Loucy (cell line): ENCODE data around the gene MRPS31.

Experiments used
- H2AFZ ChIP-seq: fragments of 200-600 bp; sonication (generic); 2 replicates; pipeline ENCODE4 v1.6.0; 2016; ENCODE audit warnings: antibody characterized with exemption, mild to moderate bottlenecking, low read length, moderate library complexity
- H3F3A ChIP-seq: fragments of 200-600 bp; 2 replicates; pipeline ENCODE4 v1.6.0; 2016; ENCODE audit warnings: antibody characterized with exemption, low read depth, mild to moderate bottlenecking
- H3K27me3 ChIP-seq: fragments of 200-600 bp; sonication (generic); 2 replicates; pipeline ENCODE4 v1.6.1; 2014; ENCODE audit warnings: low read length, mild to moderate bottlenecking; ENCODE audit not compliant: insufficient read depth, poor library complexity, severe bottlenecking
- H3K36me3 ChIP-seq: fragments of 200-600 bp; sonication (generic); 2 replicates; pipeline ENCODE4 v1.6.1; 2016; ENCODE audit warnings: low read length; ENCODE audit not compliant: insufficient read depth
- H3K4me1 ChIP-seq: fragments of 200-600 bp; sonication (generic); 2 replicates; pipeline ENCODE4 v1.5.1; 2014; ENCODE audit warnings: low read length, mild to moderate bottlenecking; ENCODE audit not compliant: insufficient read depth, poor library complexity, severe bottlenecking
- H3K4me2 ChIP-seq: fragments of 200-600 bp; sonication (generic); 2 replicates; pipeline ENCODE4 v1.6.0; 2014; ENCODE audit warnings: antibody characterized with exemption, low read length, low read depth, mild to moderate bottlenecking; ENCODE audit not compliant: poor library complexity, severe bottlenecking
- H3K4me3 ChIP-seq: fragments of 200-600 bp; sonication (generic); 2 replicates; pipeline ENCODE4 v1.5.1; 2014; ENCODE audit warnings: low read length, mild to moderate bottlenecking, mixed read lengths; ENCODE audit not compliant: poor library complexity, severe bottlenecking
- H3K79me2 ChIP-seq: fragments of 200-600 bp; sonication (generic); 2 replicates; pipeline ENCODE4 v1.6.1; 2014; ENCODE audit warnings: low read length; ENCODE audit not compliant: insufficient read depth
- H3K9ac ChIP-seq: fragments of 200-600 bp; sonication (generic); 2 replicates; pipeline ENCODE4 v1.6.0; 2014; ENCODE audit warnings: mild to moderate bottlenecking, low read depth, low read length, moderate library complexity; ENCODE audit not compliant: poor library complexity, severe bottlenecking
- H3K9me2 ChIP-seq: fragments of 200-600 bp; sonication (generic); replicated peaks from 2 replicates; pipeline ENCODE4 v1.6.1; 2016; ENCODE audit warnings: low read depth, low read length, mixed read lengths
- H3K9me3 ChIP-seq: fragments of 200-600 bp; sonication (generic); 2 replicates; pipeline ENCODE4 v1.6.1; 2014; ENCODE audit warnings: mild to moderate bottlenecking, antibody characterized with exemption, low read length, low read depth; ENCODE audit not compliant: insufficient read depth
- H4K20me1 ChIP-seq: fragments of 200-600 bp; sonication (generic); 2 replicates; pipeline ENCODE4 v1.6.0; 2014; ENCODE audit warnings: antibody characterized with exemption, low read length, mild to moderate bottlenecking; ENCODE audit not compliant: insufficient read depth, poor library complexity, severe bottlenecking
- CTCF ChIP-seq: fragments of 200-600 bp; sonication (generic); conservative IDR thresholded peaks from 2 replicates; pipeline ENCODE4 v1.5.1; 2014; ENCODE audit warnings: mild to moderate bottlenecking, antibody characterized with exemption, low read length
- EZH2phosphoT487 ChIP-seq: fragments of 200-600 bp; IDR thresholded peaks from 2 replicates; pipeline ENCODE4 v1.6.1; 2018; ENCODE audit warnings: antibody characterized with exemption, mild to moderate bottlenecking, moderate library complexity, borderline replicate concordance

The MRPS31 gene

GRCh38 chr13:40770934-40771618, at the start of gene MRPS31:
TSS of gene MRPS31 (minus strand) at chr13:40771190. CDS start at chr13:40771136, 54 bp downstream.
- Histone ChIP-seq H3K27me3 (no peaks in the 10 kb centered on the region), H2AFZ (peak within 1 kb of the TSS; percentile 94), H3K9ac (peak within 1 kb of the TSS; percentile 83), H3F3A (no peaks in the 10 kb centered on the region), H3K4me1 (peaks cover 15% of the 10 kb centered on the region), H3K4me2 (peak within 1 kb of the TSS; percentile 99), H3K9me2 (no peaks in the 10 kb centered on the region), H3K4me3 (peak within 1 kb of the TSS; percentile 83), H3K79me2 (peaks cover 26% of the 10 kb centered on the region), H3K36me3 (no peaks in the 10 kb centered on the region), H4K20me1 (peaks cover 8% of the 10 kb centered on the region), H3K9me3 (no peaks in the 10 kb centered on the region)
- TF ChIP-seq CTCF (no peak), EZH2phosphoT487 (no peak)

DNA sequence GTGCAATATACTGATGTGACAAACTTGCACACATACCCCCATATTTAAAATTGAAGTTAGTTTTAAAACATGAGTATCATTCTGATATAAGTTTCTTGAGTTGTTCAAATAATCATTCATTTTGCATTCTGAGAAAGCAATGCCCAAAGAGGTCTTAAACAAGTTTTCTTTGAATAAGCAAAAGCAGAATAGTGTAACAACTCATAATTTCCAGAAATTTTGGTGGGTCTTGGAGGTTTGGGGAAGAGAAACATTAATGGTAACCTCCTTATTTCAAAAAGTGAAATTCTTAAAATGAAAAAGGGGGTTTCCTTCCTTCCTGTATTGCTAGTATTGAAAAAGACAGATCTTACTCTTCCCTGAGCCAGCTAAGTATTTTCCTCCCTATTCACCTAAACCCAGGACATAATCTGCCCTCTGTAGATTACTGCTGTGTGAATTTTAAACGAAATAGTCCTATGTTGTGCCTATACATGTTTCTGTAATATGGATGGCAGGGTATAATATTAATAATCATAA, 48.9 kb upstream of the MRPS31 start:
- no peaks in the 10 kb centered on the region for H3K9me2 ChIP-seq
- H3F3A ChIP-seq = no peaks in the 10 kb centered on the region
- no peaks in the 10 kb centered on the region for H3K79me2 ChIP-seq
- no peaks in the 10 kb centered on the region for H3K36me3 ChIP-seq
- no peaks in the 10 kb centered on the region for H3K27me3 ChIP-seq
- H2AFZ ChIP-seq = no peak overlapping the region
- no peaks in the 10 kb centered on the region for H4K20me1 ChIP-seq
- no peak for TF ChIP-seq CTCF
- TF ChIP-seq EZH2phosphoT487 = no peak
- no peaks in the 10 kb centered on the region for H3K9me3 ChIP-seq
- no peak overlapping the region for H3K9ac ChIP-seq
- no peak overlapping the region for H3K4me3 ChIP-seq
- H3K4me1 ChIP-seq = no peaks in the 10 kb centered on the region
- no peak overlapping the region for H3K4me2 ChIP-seq

- Histone ChIP-seq H3K4me3 (no peak overlapping the region), H3K9ac (no peak overlapping the region), H3K36me3 (no peaks in the 10 kb centered on the region), H3F3A (no peaks in the 10 kb centered on the region), H3K9me2 (no peaks in the 10 kb centered on the region), H4K20me1 (no peaks in the 10 kb centered on the region), H3K79me2 (no peaks in the 10 kb centered on the region), H3K9me3 (no peaks in the 10 kb centered on the region), H3K4me2 (no peak overlapping the region), H3K4me1 (no peaks in the 10 kb centered on the region), H3K27me3 (no peaks in the 10 kb centered on the region), H2AFZ (no peak overlapping the region)
- TF ChIP-seq CTCF (no peak), EZH2phosphoT487 (no peak)
Measured at GRCh38 chr13:40818926-40819325, 47.9 kb upstream of the MRPS31 start.
